Measurements from ENCODE around the gene MYH6.

- TF ChIP-seq CTCF (IDR thresholded peaks at IDR 0.05) (no peak), POLR2A (IDR thresholded peaks at IDR 0.05) (no peak)
Observed at GRCh38 chr14:23407516-23408306, at the start of gene MYH6.

Measured in sigmoid colon (tissue), 3 donors.